Choroid plexus epithelial cell (primary cell): ENCODE data around the gene FAHD2A.
"Not testable (repeated sequence)": the region's sequence is repeated elsewhere in the genome, so short reads cannot be mapped to it uniquely, and the experiment has no call there.

ENCODE experiments used
- DNase-seq: peaks from one replicate; pipeline ENCODE4 v3.0.0-alpha.2; 2010; ENCODE audit warnings: low read depth
- H3K4me3 ChIP-seq: 2 replicates; pipeline ENCODE4 v1.5.1; 2011; ENCODE audit warnings: low read depth, mild to moderate bottlenecking, control low read depth, low read length, moderate library complexity
- TF ChIP-seq, protein P1 (sequence below): conservative IDR thresholded peaks from 2 replicates; pipeline ENCODE4 v1.5.1; 2011; ENCODE audit warnings: low read depth, mild to moderate bottlenecking, control low read depth, inconsistent platforms, low read length, moderate library complexity

FAHD2A gene

DNA sequence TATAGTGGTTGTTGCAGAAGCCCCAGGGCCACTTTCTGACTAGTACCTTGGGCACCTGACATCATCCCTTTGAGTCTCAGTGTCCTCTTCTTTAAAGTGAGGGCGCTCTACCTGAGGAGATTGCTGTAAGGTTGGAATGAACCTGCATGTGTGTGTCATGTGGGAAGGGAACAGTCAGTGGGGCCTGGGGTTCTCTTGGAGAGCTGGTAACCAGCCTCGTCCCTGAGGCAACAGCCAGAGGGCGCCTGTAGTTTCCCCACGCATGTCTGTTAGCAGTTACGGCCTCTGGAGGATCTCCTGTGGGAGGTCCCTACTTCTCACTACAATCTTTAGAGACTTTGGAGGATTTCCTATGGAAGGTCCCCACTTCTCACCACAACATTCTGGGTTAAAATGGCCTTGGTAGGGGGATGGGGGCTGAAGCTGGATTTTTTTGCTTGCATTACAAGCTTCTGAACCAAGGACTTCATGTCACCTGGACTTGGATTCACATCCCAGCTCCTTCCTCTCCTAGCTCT lies 755 bp downstream of the FAHD2A start:
- TF ChIP-seq, protein P1, sequence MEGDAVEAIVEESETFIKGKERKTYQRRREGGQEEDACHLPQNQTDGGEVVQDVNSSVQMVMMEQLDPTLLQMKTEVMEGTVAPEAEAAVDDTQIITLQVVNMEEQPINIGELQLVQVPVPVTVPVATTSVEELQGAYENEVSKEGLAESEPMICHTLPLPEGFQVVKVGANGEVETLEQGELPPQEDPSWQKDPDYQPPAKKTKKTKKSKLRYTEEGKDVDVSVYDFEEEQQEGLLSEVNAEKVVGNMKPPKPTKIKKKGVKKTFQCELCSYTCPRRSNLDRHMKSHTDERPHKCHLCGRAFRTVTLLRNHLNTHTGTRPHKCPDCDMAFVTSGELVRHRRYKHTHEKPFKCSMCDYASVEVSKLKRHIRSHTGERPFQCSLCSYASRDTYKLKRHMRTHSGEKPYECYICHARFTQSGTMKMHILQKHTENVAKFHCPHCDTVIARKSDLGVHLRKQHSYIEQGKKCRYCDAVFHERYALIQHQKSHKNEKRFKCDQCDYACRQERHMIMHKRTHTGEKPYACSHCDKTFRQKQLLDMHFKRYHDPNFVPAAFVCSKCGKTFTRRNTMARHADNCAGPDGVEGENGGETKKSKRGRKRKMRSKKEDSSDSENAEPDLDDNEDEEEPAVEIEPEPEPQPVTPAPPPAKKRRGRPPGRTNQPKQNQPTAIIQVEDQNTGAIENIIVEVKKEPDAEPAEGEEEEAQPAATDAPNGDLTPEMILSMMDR = peak; percentile 61
- peak; percentile 57 for DNase-seq
- peak overlapping the region; percentile 98 for H3K4me3 ChIP-seq

DNA sequence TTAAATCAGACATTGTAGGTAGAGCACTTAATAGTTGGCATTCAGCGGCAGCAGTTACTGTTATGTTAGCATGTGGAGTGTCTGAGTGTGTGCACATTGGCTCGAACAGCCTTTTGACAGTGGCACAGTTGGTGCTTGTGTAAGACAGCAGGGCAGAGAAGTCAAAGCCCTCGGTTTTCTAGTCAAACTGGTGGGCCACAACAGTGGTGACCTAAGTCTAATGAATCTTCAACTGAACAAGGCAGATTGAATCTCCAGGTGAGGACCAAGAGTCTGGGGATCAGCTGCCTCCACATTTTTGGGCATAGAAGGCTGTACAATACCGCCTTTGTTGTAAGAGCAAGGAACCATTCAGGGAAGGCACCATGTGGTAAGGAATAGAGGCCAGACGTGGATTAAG lies 1.3 kb downstream of the FAHD2A start:
- H3K4me3 ChIP-seq, DNase-seq: not testable (repeated sequence)

DNA sequence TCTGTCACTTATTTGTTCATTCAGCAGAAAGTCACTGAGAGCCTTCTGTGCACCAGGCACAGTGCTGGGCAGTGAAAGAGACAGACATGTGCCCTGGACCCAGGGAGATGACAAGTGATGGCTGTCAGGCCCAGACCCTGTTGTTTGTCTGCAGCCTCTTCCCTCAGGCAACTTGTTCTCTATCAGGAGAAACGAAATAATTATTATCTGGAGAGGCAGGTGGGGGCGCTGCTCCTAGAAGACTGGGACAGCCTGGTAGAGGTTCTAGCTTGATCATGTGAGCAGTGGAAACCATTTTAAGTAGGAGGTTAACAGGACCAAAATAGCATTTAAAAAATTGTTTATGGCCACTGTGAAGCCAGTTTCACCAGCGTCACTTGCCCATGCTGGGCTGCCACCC lies 2.2 kb downstream of the FAHD2A start:
- not testable (repeated sequence) for DNase-seq, H3K4me3 ChIP-seq

DNA sequence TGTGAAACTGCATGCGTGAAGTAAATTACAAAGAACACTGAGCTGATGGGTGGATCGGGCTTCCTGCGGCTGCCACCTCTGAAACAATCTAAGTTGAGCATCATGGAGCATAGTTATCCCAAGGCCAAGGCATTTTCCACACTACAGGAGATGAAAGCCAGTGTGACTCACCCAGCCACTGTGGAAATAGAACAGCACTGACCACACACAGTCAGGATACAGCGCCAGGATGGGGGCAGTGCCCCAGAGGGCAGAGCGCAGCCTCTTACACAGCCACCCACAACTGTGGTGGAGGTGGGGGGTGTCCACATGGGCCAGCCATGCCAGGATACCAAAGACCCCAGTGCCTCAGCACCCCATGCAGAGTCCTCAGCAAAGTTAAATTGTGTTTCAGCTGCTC lies 8.7 kb downstream of the FAHD2A start:
- not testable (repeated sequence) for H3K4me3 ChIP-seq
- peak; percentile 27 for DNase-seq

DNA sequence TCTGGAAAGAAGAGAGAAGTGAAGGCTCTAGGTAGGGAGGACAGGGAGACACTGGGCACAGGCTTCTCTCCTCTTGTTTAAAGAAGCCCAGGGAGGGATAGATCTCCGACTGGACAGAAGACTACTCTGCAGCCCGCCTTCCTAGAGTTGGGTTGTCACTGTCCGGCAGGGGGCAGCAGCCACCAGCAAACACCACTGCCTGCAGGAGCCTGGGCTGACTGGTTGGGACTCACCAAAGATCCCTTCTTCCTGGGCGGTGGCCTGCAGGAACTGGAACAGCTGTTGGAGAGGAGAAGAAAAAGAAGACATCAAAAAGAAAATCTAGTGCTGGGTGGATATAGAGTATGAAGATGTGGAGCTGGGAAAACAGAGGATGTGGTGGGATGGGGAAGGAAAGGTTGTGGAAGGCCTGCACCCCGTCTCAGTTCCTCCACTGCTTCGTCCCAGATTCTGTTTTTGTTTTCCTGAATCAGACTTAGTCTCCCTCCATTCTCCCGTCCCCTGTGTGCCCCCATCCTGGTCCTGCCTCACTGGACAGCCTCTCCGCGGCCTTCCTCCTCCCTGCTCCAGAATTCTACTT lies 11.6 kb downstream of the FAHD2A start:
- peak; percentile 86 for DNase-seq
- not testable (repeated sequence) for H3K4me3 ChIP-seq
- TF ChIP-seq, protein P1 = peak; percentile 82

DNA sequence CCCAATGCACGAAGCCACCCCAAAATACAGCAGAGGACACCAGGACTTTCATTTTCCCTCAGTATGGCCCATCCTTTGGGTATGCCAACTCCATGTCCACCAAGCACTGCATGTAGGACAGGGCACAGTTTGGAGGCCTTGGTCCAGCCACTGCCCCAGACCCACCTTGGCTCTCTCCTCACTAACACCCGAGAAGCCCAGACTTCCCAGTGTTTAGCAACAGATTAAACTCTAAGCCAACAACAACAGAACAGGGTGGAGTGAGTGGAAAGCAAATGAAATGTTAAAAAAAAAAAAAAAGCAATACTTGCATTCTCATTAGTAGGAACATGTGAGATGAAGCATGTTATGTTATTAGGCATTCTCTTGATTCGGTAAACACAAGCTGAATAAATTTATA lies 12.6 kb downstream of the FAHD2A start:
- H3K4me3 ChIP-seq, DNase-seq: not testable (repeated sequence)

DNA sequence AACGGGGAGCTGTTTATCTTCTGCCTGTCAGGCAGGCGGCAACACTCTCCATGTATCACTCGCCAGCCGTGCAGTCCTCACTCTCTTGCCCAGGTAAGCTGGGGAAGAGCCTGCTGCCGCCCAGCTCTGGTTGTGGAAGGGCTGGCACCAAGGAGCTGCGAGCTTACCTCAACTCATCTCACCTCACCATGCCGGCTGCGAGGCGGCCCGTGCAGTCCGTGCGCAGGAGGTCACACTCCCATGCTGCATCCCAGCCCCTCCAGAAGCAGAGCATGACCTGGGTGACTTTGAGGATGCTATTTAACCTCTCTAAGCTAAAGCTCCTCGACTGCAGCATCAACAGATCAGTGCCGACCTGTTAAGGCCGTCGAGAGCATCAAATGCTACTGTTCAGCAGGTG lies 13.1 kb downstream of the FAHD2A start:
- not testable (repeated sequence) for DNase-seq, H3K4me3 ChIP-seq

DNA sequence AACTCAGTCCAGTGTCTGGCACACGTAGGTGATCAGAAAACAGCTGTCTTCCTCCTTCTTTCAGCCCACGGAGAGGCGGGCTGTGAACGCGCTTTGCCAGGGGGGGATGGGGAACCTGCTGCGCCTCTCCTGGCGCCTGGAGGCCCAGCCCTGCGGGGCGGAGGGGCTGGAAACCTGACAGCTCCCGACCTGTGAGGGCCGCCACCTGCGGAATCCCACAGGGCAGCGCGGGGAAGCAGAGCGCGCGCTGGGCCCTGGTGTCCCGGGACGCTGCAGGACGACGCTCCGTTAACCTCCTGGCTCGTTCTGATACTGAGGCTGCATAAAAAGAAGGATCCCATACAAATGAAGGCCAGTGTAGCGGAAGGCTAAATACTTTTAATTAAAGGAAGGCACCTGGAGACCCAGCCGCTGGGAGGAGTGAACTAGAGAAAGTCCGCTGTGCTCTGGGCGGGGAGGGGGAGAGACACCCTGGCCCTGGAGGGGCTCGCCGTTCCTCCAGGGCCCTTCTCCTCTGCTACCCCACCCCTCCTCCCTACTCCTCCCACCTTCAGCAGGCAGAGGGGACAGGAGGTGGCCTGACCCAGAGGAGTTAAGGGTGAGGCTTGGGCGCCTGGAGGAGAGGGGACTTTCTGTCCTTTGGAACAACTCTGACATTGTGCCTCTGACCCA lies 24.8 kb downstream of the FAHD2A start:
- not testable (repeated sequence) for H3K4me3 ChIP-seq, DNase-seq

DNA sequence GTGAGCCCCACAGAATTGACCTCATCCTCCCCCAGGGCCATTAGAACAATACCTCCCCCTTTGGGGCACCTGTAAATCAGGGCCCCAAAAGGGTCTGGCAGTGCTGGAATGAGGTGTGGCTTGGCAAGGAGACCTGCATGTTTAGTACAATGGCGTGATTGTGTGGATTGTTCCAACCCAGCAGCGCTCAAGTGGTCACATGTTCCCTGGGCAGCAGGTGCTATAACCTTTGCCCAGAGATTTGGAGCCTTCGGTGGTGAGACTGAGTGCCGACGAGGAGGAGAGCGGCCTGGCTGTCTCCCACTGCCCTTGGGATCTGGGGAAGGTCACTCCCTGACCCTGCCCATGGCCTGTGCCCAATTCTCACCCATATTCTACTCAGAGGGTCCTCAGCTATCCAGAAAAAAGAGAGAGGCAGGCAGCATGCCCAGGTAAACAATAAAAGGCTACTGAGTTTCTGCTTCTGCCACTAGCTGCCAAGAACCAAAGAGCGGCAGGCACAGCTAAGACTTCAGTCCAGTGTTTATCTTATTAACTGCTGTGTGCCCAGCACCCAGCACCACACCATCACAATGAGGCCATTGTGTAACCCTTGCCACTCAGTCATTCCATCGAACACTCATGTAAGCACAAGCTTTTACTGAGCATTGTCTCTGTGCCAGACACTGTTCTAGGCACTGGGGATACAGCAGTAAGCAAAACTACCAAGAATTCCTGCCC lies 27.4 kb downstream of the FAHD2A start:
- not testable (repeated sequence) for DNase-seq, H3K4me3 ChIP-seq

DNA sequence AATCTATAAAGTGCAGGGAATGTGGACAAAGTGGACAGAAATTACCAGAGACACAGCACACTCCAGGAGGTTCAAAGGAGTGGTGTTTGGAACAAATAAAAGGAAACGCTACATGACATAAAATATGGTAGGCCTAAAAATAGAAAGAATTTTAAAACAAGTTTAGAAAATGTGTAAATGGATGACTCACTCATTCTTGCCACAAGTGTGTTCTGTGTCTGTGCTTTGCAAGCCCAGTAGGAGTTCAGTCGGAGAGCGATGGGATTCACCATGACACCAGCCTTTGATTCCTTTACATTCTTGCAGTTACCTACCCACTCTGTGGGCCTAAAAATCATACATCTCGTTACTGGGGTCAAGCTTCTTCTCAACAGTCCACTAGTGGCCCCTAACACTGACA lies 30.9 kb downstream of the FAHD2A start:
- H3K4me3 ChIP-seq, DNase-seq: not testable (repeated sequence)

DNA sequence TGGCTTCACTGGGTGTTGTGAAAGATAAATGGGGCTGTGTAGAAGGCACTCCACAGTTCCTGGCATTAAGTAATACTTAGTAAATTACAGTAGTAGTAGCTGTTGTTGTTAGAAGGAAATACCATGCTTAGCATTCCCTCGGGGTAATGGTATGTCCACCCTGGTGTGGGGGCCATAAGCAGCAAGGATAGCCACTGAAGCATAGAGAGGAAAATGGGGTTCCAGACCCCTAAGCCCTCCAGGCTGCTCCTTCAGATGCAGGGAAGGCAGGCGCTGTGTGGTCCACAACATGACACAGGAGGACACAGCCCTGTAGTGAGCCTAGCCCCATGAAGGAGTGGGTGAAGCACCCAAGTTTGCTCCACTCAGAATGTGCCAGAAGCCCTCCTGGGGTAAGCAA lies 31.5 kb downstream of the FAHD2A start:
- DNase-seq = peak; percentile 29
- not testable (repeated sequence) for H3K4me3 ChIP-seq

DNA sequence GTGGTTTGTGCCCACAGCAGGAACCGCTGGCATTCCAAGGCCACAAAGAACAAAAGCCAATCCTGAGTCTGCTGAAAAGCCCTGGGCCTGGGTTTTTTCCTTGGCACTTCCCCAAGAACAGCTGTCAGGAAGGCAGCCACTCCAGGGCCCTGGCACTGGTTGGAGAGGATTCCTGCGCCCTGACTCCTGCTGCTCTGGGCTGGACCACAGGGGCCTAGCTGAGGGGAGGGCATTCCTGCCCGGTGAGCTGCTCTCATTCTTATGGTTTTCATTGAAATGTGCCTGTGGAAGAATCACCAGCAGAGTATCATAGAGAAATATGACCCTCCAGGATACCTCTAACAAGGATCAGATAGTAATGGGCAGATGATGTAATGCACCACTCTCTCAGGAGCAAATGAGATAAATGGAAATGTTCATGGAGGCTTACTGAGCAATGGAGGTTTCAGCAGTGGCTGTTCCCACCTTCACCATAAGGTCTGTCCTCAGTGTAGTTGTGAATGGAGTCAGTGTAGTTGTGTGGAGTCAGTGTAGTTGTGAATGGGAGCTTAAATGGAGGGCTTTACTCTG lies 32.1 kb downstream of the FAHD2A start:
- DNase-seq = peak; percentile 69
- not testable (repeated sequence) for H3K4me3 ChIP-seq

DNA sequence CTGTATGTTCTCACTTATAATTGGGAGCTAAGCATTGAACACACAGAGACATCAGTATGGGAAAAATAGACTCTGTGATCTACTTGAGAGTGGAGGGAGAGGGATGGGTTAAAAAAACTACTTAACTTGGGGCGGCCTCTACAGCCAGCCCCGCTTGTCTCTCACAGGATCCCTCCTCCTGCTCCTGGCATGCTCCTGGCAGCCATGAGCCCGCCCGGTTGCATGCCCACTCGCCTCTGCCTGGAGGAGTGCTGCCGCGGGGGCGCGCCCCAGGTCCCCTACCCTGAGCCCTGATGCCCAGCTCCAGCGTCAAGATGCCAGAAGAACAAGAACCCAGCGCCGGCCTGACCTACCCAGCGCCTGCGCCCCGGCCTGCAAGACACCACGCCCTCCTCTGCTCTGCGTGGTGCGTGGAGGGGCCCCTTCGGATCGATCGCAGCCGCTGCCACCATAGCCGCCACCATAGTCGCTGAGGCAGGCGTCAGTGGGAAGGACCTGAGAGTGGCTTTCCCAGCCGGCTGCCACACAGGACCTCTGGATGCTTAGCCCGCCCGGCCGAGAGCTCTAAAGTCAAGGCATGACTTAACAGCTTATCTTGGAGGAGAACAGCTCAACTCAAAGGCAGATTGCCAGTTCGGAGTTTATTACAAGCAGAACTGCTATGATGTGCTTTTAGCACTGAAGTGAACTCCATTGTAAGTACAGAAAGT lies 32.8 kb downstream of the FAHD2A start:
- not testable (repeated sequence) for H3K4me3 ChIP-seq, DNase-seq

DNA sequence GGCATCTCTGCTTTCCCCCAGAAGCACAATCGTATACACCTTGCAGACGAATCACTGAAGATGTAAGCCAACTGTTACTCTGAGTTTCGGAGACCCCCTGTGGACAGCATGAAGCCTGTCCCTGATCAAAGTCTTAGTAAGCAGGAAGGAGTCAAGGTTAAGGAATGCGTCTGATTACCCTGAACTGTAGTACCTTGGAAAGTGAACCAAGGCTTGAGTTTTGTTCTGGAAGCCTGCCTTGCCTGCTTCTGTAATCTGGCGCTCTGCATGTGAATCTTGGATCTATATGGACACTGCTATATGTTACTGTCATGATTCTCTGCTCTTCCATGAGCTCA lies 33.3 kb downstream of the FAHD2A start:
- not testable (repeated sequence) for DNase-seq, H3K4me3 ChIP-seq

DNA sequence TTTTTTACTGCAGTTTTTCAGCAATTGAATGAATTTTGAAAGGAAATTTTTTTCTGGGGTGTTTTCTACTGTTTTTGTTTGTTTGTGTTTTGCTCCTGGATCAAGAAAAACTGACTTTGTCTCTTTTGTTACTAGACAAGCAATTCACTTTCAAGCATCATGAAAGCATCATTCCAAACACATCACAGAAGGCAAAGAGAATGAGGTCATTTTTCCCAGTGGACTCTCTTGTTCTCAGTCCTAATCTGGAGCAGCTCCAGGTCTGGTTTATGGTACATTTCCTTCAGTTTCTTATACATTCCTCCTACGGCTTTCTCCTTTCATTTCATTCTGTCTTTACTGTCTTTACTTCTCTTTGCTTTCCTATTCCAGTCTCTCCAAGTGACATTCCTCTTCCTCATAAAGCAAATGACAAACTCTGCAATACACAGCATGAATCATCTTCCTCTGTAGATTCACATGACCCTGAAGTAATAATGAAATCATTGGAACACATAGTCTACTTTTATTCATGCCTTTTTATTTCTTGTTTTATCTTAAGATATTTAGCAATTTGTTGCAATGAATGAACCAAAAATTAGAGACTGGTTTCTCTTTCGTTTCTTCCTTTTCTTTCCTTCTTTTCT lies 40.1 kb downstream of the FAHD2A start:
- H3K4me3 ChIP-seq, DNase-seq: not testable (repeated sequence)

DNA sequence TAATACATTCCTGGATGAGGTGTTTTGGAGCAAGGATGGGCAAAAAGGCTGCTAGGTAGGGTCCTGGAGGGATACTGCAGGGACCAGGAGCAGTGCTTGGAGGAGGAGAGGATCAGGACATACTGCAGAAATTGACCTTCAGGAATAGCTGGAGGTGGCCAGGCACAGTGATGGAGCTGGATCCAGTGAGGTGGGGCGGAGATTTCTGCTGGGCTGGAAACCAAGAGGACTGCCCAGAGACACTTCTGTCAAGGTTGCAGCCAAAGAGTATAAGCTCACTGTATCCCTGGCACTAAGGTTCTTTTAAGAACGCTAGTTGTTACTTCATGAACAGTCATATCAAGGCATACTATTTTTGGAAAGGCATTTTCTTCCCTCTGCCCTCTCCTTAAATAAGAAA lies 42.8 kb downstream of the FAHD2A start:
- DNase-seq, H3K4me3 ChIP-seq: not testable (repeated sequence)
